ENCODE results near the gene OR4S1. TPM values are rescaled to one million over a fixed set of nuclear protein-coding genes. Genes with fewer than 3 reads are reported as not detected.

Gene OR4S1
- total and polyA plus RNA-seq, 12 donors: not detected

- no peaks in the 10 kb centered on the region for H3K36me3 ChIP-seq (replicated peaks in 1 of 2)
- H3K27me3 ChIP-seq: no peaks in the 10 kb centered on the region
- 93 to 97% (median 95%) methylated on average over 4 of the region's 4 CpGs for WGBS, 4 donors
- intact Hi-C loops (cut with DNase I): no loop called here
- no peaks in the 10 kb centered on the region for H3K9me3 ChIP-seq (replicated peaks in 1 of 3)
- H3K4me3 ChIP-seq: no peak overlapping the region
- H3K4me1 ChIP-seq (replicated peaks in 1 of 2): no peaks in the 10 kb centered on the region
- no peak for DNase-seq
- no peak for TF ChIP-seq POLR2A (IDR thresholded peaks at IDR 0.05)
- no peak for TF ChIP-seq CTCF (IDR thresholded peaks at IDR 0.05)
- H3K27ac ChIP-seq: no peak overlapping the region
These were observed 48.0 kb downstream of the OR4S1 start for GRCh38 chr11:48354013-48354412.

- Histone ChIP-seq H3K9me3 (replicated peaks in 1 of 3) (no peaks in the 10 kb centered on the region), H3K4me1 (replicated peaks in 1 of 2) (no peaks in the 10 kb centered on the region), H3K4me3 (no peak overlapping the region), H3K36me3 (replicated peaks in 1 of 2) (no peaks in the 10 kb centered on the region), H3K27ac (no peak overlapping the region), H3K27me3 (no peaks in the 10 kb centered on the region)
- intact Hi-C loops (cut with DNase I): no loop called here
- no peak for TF ChIP-seq POLR2A (IDR thresholded peaks at IDR 0.05)
- no peak for TF ChIP-seq CTCF (IDR thresholded peaks at IDR 0.05)
- 47 to 58% (median 49%) methylated on average over 1 of the region's 1 CpG for WGBS, 4 donors
- DNase-seq: no peak
These were observed 48.7 kb downstream of the OR4S1 start for GRCh38 chr11:48354677-48355076.

Other genes with a start within 250 kb of the OR4S1 start
- gene OR4B1, start 89.4 kb upstream of the OR4S1 start, total RNA-seq: not detected
- gene OR4B1, start 89.4 kb upstream of the OR4S1 start, polyA plus RNA-seq: not detected
- not detected for gene OR4X2, start 61.1 kb upstream of the OR4S1 start, total RNA-seq
- not detected for gene OR4X2, start 61.1 kb upstream of the OR4S1 start, polyA plus RNA-seq
- gene OR4X1, start 42.4 kb upstream of the OR4S1 start, total RNA-seq: not detected
- gene OR4X1, start 42.4 kb upstream of the OR4S1 start, polyA plus RNA-seq: not detected
- not detected for gene OR4C3, start 18.7 kb downstream of the OR4S1 start, total RNA-seq
- not detected for gene OR4C3, start 18.7 kb downstream of the OR4S1 start, polyA plus RNA-seq
- gene OR4C5, start 60.2 kb downstream of the OR4S1 start, total RNA-seq: not detected
- gene OR4C5, start 60.2 kb downstream of the OR4S1 start, polyA plus RNA-seq: not detected
- gene OR4A47, start 182.6 kb downstream of the OR4S1 start, total RNA-seq: not detected
- gene OR4A47, start 182.6 kb downstream of the OR4S1 start, polyA plus RNA-seq: not detected

Measured in adrenal gland (tissue), 12 donors.